ENCODE results near the gene EEFSEC.

Gene EEFSEC

GRCh38 chr3:128247666-128248409, 94.6 kb downstream of the EEFSEC start:
- no peak for DNase-seq

- DNase-seq: no peak
These were observed 98.8 kb downstream of the EEFSEC start for GRCh38 chr3:128252083-128252482.

- no peak for DNase-seq
These were observed 99.9 kb downstream of the EEFSEC start for GRCh38 chr3:128253150-128253549.

GRCh38 chr3:128254066-128254590, 100.8 kb downstream of the EEFSEC start:
- no peak for DNase-seq

- DNase-seq: no peak
These were observed 101.7 kb downstream of the EEFSEC start for GRCh38 chr3:128254967-128255366.

- DNase-seq: no peak
These were observed 102.8 kb downstream of the EEFSEC start for GRCh38 chr3:128256131-128256530.

GRCh38 chr3:128257632-128258031, 104.4 kb downstream of the EEFSEC start:
- DNase-seq: no peak

- DNase-seq: no peak
These were observed 107.0 kb downstream of the EEFSEC start for GRCh38 chr3:128260275-128260674.

- DNase-seq: no peak
These were observed 109.2 kb downstream of the EEFSEC start for GRCh38 chr3:128262457-128262856.

- DNase-seq: no peak
These were observed 109.8 kb downstream of the EEFSEC start for GRCh38 chr3:128263118-128263517.

- no peak for DNase-seq
These were observed 110.7 kb downstream of the EEFSEC start for GRCh38 chr3:128263946-128264345.

GRCh38 chr3:128266453-128266852, 113.2 kb downstream of the EEFSEC start:
- DNase-seq: no peak

- DNase-seq: no peak
These were observed 114.3 kb downstream of the EEFSEC start for GRCh38 chr3:128267541-128267940.

GRCh38 chr3:128269006-128269775, 115.9 kb downstream of the EEFSEC start:
- no peak for DNase-seq

- no peak for DNase-seq
These were observed 116.5 kb downstream of the EEFSEC start for GRCh38 chr3:128269796-128270195.

- no peak for DNase-seq
These were observed 117.5 kb downstream of the EEFSEC start for GRCh38 chr3:128270559-128271492.

GRCh38 chr3:128271536-128272332, 118.5 kb downstream of the EEFSEC start:
- no peak for DNase-seq

GRCh38 chr3:128273109-128273840, 120.0 kb downstream of the EEFSEC start:
- DNase-seq: no peak

- DNase-seq: no peak
These were observed 120.7 kb downstream of the EEFSEC start for GRCh38 chr3:128273841-128274573.

GRCh38 chr3:128274837-128275236, 121.6 kb downstream of the EEFSEC start:
- DNase-seq: no peak

Measured in NCI-H1048 (cell line).